Large intestine (tissue), 3 donors: Measurements from ENCODE around the gene C12orf56. TPM values are rescaled to one million over a fixed set of nuclear protein-coding genes. Genes with fewer than 3 reads are reported as not detected.
"Not testable (repeated sequence)": the region's sequence is repeated elsewhere in the genome, so short reads cannot be mapped to it uniquely, and the experiment has no call there.

ENCODE experiments used
- DNase-seq, 2 donors: peaks; one replicate each; pipeline versions ENCODE4 v3.0.0 to v3.0.0-alpha.2; 2013
- H3K27ac ChIP-seq: one replicate; pipeline ENCODE4 v1.5.1; 2013; ENCODE audit warnings: low read length
- H3K27me3 ChIP-seq: 2 replicates; pipeline ENCODE4 v1.6.1; 2013; ENCODE audit warnings: low read length; ENCODE audit not compliant: control insufficient read depth, insufficient read depth
- H3K36me3 ChIP-seq: 2 replicates; pipeline ENCODE4 v1.6.1; 2013; ENCODE audit warnings: low read length; ENCODE audit not compliant: control insufficient read depth, insufficient read depth
- H3K4me1 ChIP-seq: one replicate; pipeline ENCODE4 v1.6.1; 2013; ENCODE audit warnings: low read length; ENCODE audit not compliant: control insufficient read depth, insufficient read depth
- H3K4me3 ChIP-seq: one replicate; pipeline ENCODE4 v1.5.1; 2013; ENCODE audit warnings: low read length
- H3K9me3 ChIP-seq: one replicate; pipeline ENCODE4 v1.6.1; 2013; ENCODE audit warnings: mild to moderate bottlenecking, low read depth, low read length, moderate library complexity; ENCODE audit not compliant: control insufficient read depth
- WGBS: methylation state at CpG from one replicate; pipeline ENCODE4 v1.1.5; 2013; ENCODE audit warnings: low lambda C conversion rate; ENCODE audit not compliant: insufficient coverage; 5-methylcytosine and 5-hydroxymethylcytosine counted together
- polyA plus RNA-seq: library from polyadenylated mRNA; unstranded; fragments of 120-200 nt; gene quantifications from one replicate; pipeline ENCODE4 v1.2.1, GENCODE V29; 2013

The C12orf56 gene
- polyA plus RNA-seq, 1 donor = 0.22 TPM

DNA sequence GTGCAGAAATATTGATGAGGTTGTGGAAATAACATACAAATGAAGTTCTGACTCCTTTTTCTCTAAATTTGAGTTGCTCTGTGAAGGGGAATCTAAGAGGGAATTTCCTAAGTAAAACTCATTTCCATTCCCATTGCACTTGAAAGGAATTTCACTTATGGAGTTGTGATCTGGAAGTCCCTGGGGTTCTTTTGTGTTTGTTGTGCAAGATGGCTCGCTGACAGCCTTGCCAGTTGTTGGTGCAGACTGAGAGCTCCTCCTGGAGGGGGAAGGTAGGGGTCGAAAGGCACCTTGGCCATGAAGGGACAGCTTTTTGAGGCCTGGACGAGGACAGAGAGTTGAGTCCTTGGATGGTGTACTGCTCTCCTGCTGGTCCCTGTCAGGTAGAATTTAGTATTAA is 72.0 kb downstream of the C12orf56 start:
- Histone ChIP-seq H3K27me3 (no peaks in the 10 kb centered on the region), H3K4me1 (no peaks in the 10 kb centered on the region), H3K36me3 (no peaks in the 10 kb centered on the region), H3K4me3 (no peak overlapping the region), H3K9me3 (no peaks in the 10 kb centered on the region), H3K27ac (no peak overlapping the region)
- no CpG with 5 or more reads among the region's 3 CpGs for WGBS
- DNase-seq = no peak

- no peaks in the 10 kb centered on the region for H3K4me1 ChIP-seq
- H3K27me3 ChIP-seq = peaks cover 2% of the 10 kb centered on the region
- no peaks in the 10 kb centered on the region for H3K36me3 ChIP-seq
- 100% methylated on average over 2 of the region's 4 CpGs for WGBS
- no peak for DNase-seq
- no peaks in the 10 kb centered on the region for H3K9me3 ChIP-seq
- H3K4me3 ChIP-seq = no peak overlapping the region
- H3K27ac ChIP-seq = no peak overlapping the region
These were observed 78.7 kb downstream of the C12orf56 start for GRCh38 chr12:64311877-64312276.

GRCh38 chr12:64304571-64304970 is 86.0 kb downstream of the C12orf56 start:
- Histone ChIP-seq H3K4me1 (no peaks in the 10 kb centered on the region), H3K9me3 (no peaks in the 10 kb centered on the region), H3K27me3 (peaks cover 5% of the 10 kb centered on the region), H3K27ac (no peak overlapping the region), H3K4me3 (no peak overlapping the region), H3K36me3 (no peaks in the 10 kb centered on the region)
- WGBS = no CpG with 5 or more reads among the region's 10 CpGs
- DNase-seq = no peak

DNA sequence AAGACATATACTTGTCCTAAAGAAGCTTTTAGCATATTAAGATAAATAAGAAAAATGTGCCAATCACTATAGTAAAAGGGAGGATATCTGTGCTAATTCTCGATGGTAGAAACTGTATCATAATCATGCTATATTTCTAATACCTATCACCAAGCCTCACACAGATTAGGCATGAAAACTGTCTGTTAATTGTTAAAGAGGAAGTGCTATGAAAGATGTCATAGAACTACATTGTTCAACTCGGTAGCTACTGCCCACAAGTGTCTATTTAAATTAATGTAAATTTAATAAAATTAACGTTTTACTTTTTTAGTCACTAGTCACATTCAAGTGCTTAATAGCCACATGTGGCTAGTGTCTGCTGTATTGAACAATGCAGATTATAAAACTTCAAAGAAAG is 90.9 kb downstream of the C12orf56 start:
- Histone ChIP-seq H3K4me3 (no peak overlapping the region), H3K27me3 (peaks cover 5% of the 10 kb centered on the region), H3K4me1 (no peaks in the 10 kb centered on the region), H3K36me3 (no peaks in the 10 kb centered on the region), H3K27ac (no peak overlapping the region), H3K9me3 (no peaks in the 10 kb centered on the region)
- DNase-seq = no peak
- WGBS = 83% methylated on average over 1 of the region's 3 CpGs

DNA sequence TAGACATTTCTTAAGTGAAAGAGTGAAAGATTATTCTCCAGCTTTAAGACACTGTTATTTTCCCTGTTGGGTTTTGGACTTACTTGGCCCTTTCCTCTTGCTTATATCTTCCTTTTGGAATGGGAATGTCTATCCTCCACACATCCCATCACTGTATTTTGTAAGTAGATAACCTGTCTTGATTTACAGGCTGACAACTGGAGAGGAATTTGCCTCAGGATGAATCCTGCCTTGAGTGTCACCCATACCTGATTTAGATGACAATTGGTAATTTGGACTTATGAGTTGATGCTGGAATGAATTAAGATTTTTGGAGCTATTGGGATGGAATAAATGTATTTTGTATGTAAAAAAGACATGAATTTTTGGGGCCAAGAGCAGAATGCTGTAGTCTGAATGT is 94.3 kb downstream of the C12orf56 start:
- Histone ChIP-seq H3K27me3 (no peaks in the 10 kb centered on the region), H3K9me3 (no peaks in the 10 kb centered on the region), H3K27ac (no peak overlapping the region), H3K36me3 (no peaks in the 10 kb centered on the region), H3K4me3 (no peak overlapping the region), H3K4me1 (no peaks in the 10 kb centered on the region)
- no peak for DNase-seq

DNA sequence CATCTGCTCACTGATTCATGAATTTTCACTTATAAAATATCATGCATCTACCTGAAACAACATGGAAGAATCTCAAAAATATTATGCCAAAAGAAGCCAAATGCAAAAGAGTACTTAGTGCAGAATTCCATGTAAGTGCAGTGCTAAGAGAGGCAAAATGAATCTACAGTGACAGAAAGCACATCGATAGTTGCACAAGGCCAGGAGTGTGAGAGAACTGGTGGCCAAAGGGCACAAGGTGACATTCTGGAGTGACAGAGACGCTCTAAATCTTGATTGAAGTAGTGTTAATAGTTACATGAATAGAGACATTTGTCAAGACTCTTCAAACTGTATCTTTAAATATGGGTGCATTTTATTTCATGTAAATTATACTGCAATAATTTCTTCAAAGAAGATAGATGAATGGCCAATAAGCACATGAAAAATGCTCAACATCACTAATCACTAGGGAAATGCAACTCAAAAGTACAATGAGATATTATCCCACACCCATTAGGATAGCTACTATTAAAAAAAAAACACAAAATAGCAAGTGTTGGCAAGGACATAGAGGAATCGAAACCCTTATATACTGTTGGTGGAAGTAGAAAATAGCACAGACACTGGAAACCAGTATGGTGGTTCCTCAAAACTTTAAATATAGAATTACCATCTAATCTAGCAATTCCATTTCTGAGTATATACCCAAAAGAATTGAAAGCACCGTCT is 96.7 kb downstream of the C12orf56 start:
- H3K4me3 ChIP-seq = no peak overlapping the region
- WGBS = 80% methylated on average over 1 of the region's 4 CpGs
- H3K36me3 ChIP-seq = no peaks in the 10 kb centered on the region
- no peaks in the 10 kb centered on the region for H3K4me1 ChIP-seq
- H3K27ac ChIP-seq = no peak overlapping the region
- H3K27me3 ChIP-seq = no peaks in the 10 kb centered on the region
- DNase-seq = no peak
- no peaks in the 10 kb centered on the region for H3K9me3 ChIP-seq

DNA sequence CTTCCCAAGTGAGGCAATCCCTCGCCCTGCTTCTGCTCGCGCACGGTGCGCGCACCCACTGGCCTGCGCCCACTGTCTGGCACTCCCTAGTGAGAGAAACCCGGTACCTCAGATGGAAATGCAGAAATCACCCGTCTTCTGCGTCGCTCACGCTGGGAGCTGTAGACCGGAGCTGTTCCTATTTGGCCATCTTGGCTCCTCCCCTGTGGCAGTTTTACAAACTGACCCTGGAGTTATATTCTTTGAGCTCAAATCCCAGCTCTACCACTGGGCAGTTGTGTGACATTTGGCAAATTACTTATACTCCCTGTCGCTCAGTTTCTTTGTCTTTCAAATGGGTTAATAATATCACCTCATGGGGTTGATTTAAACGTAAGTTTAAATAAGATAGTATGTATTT is 97.4 kb downstream of the C12orf56 start:
- not testable (repeated sequence) for H3K9me3 ChIP-seq, H3K27ac ChIP-seq, H3K36me3 ChIP-seq, H3K27me3 ChIP-seq, DNase-seq, H3K4me3 ChIP-seq, H3K4me1 ChIP-seq
- WGBS = 100% methylated on average over 1 of the region's 15 CpGs

GRCh38 chr12:64286521-64286920 is 104.0 kb downstream of the C12orf56 start:
- no peaks in the 10 kb centered on the region for H3K4me1 ChIP-seq
- H3K27me3 ChIP-seq = no peaks in the 10 kb centered on the region
- no peak overlapping the region for H3K27ac ChIP-seq
- H3K9me3 ChIP-seq = no peaks in the 10 kb centered on the region
- H3K36me3 ChIP-seq = no peaks in the 10 kb centered on the region
- no peak overlapping the region for H3K4me3 ChIP-seq
- DNase-seq = no peak
- 80% methylated on average over 1 of the region's 4 CpGs for WGBS

- Histone ChIP-seq H3K27ac (no peak overlapping the region), H3K27me3 (no peaks in the 10 kb centered on the region), H3K4me1 (no peaks in the 10 kb centered on the region), H3K36me3 (no peaks in the 10 kb centered on the region), H3K4me3 (no peak overlapping the region), H3K9me3 (no peaks in the 10 kb centered on the region)
- no peak for DNase-seq
- WGBS = 86% methylated on average over 1 of the region's 4 CpGs
These were observed 106.3 kb downstream of the C12orf56 start for GRCh38 chr12:64284256-64284655.

DNA sequence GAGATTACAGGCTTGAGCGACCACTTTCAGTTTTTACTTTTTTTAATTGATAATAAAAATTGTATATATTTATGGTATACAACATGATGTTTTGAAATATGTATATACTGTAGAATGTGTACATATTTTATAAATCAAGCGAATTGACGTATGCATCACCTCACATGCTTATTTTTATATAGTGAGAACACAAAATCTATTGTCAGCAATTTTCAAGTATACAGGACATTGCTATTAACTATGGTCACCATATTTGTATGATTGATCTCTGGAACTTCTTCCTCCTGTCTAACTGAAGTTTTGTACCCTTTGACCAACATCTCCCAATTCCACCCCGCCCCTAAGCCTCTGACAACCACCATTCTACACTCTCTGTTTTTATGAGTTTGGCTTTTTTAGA is 112.1 kb downstream of the C12orf56 start:
- no peaks in the 10 kb centered on the region for H3K27me3 ChIP-seq
- no peaks in the 10 kb centered on the region for H3K36me3 ChIP-seq
- WGBS = 80% methylated on average over 1 of the region's 4 CpGs
- H3K4me3 ChIP-seq = no peak overlapping the region
- no peak overlapping the region for H3K27ac ChIP-seq
- H3K9me3 ChIP-seq = no peaks in the 10 kb centered on the region
- H3K4me1 ChIP-seq = no peaks in the 10 kb centered on the region
- DNase-seq = no peak
